Stimulated activated CD8-positive, alpha-beta memory T cell treated with anti-CD3 and anti-CD28 coated beads, Interleukin-2, amount 100 ng/mL, for 48 hours (primary cell): ENCODE results near the gene PDZRN3.
"Not testable (repeated sequence)": the region's sequence is repeated elsewhere in the genome, so short reads cannot be mapped to it uniquely, and the experiment has no call there.

Experiments
- DNase-seq, 2 donors: peaks; one replicate each; pipeline ENCODE4 v3.0.0-alpha.2; 2020; ENCODE audit warnings: low read depth in 2 of 2

Gene PDZRN3

DNA sequence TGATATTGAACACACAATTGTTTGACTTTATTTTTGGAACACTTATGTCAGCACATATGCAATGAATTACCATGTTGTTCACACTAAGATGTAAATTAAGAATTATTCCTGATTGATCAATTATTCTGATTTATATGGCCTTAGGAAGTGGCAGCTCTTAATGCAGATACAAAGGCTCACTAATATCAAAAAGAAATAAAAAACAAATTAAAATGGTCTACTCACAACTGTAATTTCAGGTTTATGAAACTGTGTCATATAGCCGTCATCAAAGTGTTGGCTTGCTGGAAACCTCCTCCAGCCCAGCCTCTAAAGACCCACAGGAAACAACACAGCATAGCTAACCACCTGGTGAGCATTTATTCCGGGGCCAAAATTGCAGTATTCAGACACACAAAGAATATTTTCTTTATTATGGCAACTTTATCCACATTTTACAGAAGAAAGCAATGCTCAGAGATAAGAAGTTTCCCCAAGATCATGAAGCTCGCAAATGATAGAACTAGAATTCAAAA, 33.4 kb downstream of the PDZRN3 start:
- no peak for DNase-seq

DNA sequence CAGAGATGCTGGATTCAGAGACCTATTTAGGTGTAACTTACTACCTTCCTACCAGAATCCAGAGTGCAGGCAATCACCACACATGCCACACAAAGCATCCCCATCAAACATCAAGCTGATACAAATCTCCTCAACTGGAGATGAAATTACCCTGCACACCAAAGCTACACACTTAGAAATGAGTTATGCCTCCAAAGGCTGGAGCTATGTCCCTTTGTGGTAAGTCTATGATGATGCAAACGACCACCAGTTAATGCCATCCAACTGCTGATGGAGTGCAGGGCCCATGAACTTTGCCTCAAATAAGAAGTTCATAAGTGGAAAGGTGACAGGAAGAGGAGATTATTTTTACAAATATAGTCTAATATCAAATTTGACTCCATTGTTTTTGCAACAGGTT, 38.1 kb downstream of the PDZRN3 start:
- DNase-seq = no peak

DNA sequence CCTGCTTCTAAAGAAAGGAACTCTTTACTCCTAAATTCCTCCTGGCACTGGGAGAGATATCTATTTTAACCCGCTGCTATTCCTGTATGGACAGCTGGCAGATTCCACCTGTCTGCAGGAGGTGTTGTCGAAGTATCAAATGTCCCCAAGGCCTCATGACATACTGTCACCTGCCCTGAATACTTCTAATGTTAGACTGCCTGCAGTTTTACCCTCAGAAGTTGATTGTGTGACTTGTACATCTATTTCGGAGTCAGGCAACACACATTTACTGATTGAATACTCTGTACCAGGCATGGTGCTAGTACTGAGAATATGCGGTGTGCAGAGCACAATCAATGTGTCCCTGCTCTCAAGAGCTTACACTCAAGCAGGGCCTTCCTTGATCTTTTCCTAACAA, 38.6 kb downstream of the PDZRN3 start:
- no peak for DNase-seq

DNA sequence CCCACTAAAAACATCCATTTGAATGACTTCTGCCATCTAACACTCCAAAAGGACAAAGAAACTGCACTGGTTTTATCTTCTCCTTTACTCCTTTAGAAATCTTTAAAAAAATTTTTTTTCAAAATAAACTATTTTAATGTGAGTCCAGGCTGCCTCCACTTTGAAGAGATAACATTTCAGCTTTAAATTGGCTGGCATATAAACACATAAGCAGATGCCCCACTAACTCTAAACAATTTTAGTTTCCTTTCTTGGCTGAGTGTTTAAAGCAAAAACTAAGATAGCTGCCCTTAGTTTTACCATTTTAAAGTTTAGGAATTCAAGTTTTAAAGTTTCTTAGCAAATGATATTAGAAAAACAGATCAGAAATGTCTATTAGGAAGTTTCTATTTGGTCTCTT, 39.9 kb downstream of the PDZRN3 start:
- no peak for DNase-seq

DNA sequence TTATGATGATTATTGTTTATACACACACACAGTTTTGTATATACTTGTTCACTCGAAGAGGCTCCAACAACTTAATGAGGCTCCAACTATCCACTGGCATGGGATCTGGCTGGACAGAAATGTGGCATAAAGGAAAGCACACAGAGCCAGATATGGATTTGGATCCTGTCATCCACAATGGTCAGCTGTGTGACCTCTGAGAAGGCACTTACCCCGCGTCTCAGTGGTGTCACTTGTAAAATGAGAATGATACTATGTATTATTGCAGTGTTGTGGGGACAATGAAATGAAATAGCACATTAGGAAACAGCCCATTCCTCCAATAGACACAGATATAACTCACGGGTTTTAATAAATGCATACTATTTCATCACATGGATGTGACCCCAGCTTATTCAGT, 42.2 kb downstream of the PDZRN3 start:
- no peak for DNase-seq

DNA sequence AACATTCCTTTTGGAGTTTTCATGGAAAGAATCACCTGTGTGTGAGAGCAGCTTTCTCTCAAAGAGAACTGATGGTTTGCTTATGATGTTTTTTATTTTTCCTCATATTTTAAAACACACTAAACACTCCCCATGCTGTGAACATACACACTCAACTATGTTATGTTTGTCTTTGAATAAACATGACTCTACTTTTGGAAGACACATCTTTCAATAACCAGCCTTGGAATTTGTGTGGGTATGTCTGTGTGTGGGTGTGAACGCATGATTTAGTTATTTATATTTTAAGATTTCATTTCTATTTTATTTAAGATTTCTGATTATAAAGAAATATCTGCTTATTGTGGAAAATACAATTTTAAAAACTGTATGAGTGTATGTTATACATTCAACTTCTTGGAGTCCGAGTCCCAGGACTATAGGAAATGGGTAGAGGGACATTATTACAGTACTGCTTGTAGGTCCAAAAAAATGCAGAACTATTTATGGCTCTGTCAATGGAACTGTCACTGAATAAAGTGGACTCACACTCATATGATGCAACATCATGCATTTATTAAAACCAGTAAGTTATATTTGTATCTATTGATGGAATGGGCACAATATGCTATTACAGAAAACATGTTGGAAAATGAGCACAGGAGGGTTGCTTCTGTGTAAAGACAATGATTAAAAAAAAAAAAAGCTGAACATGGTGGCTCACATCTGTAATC, 43.5 kb downstream of the PDZRN3 start:
- no peak for DNase-seq

DNA sequence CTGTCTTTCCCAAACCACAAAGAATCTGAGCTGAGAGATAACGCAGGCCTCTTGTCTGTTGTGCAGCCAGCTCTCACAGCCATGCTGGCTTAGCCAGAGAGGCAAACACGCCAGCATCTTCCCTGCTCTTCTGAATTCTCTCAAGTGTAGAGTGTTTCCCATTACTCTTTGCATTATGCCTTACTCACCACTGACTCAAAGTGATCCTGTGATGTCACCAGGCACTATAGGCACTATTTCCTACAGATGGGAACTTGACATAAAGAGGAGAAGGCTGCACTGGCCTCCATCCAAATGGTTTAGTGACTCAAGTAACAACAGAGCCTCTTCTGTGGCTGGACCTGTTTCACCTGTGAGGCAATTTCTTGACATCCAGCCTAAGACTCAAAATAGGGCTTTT, 44.4 kb downstream of the PDZRN3 start:
- no peak for DNase-seq

DNA sequence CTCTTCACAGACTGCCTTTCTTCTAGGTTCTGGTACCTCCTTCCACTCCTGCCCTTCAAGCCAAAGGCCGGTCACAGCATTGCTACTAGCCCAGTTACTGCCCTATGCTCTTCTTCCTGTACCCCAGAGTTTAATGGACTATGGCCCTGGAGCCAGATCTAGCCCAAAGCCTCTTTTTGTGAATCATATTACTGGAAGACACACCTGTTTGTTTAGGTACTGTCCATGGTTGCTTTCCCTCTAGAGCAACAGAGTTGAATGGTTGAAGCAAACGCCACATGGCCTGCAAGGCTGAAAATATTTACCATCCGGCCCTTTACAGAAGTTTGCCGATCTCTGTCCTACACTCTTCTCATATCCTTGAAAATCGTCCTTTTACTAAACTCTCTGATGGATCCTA, 47.0 kb downstream of the PDZRN3 start:
- DNase-seq = no peak

DNA sequence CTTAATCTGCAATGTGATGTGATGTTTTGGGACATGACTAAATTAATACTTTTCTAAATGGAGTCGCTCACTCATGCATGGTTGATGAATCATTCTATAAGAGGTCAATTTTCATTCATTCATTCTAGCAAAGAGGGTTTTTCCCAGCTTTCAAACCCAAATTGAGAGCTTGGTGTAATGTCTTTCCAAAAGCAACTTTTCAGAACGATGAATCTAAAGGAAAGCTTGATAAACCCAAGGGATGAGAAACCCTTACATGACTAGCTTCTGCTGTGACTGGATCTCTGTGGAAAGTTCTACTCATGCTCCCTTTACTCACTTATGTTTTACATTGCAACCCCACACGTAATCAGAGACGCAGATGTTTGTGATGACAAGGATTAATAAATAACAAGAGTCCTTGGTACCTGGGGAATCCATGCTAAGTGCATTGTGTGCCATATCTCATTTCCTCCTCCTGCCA, 47.7 kb downstream of the PDZRN3 start:
- DNase-seq = no peak

DNA sequence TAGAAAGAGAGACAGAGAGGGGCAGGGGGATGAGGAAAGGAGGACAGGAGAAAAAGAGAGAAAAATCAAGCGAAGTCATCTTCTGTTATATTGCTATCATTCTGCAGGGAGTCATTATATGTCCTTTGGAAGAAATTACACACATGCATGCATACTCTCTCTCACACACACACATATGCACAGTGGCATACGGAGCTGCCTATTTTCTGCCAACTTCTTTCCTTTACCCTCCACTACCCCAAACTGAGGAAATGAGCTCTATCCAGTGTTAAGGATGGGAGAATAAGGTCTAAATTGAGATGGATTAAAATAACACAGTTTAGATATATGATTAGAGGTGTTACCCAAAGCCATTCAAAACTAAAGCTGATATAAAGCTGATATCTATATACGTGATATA, 48.8 kb downstream of the PDZRN3 start:
- DNase-seq = no peak

DNA sequence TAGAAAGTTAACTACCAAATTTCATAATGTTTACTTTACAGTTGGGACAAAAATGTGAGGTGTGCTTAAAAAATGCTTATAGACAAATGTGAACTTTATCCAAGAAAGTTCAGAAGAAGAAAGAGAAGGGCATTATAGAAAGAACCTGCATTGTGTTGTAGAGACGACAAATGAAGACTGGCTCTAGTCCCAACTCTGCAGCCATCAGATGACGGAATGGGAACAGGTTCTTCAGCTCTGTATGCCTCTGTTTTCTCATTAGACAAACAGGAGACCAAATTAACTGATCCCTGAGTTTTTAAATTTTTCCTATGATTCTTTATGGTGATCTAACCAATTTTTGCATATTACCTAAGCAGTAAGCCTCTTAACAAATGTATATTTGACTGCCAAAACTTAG, 49.2 kb downstream of the PDZRN3 start:
- DNase-seq = no peak

DNA sequence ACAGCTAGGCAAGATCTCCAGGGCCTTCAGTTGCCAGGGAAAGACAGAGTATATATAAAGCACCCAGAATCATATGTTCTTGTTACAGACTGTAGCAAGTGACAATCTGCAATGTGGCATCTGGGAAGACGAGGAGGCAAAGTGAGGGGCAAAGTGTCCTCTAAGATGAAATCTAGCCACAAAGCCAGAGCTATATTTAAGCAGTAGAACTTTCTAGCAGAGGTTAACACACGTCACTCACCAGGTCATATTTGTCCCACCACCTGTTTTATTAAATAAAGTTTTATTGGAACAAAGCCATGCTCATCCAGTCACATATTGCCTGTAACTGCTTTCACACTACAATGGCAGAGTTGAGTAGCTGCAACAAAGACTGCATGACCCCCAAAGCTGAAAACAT, 51.5 kb downstream of the PDZRN3 start:
- no peak for DNase-seq

DNA sequence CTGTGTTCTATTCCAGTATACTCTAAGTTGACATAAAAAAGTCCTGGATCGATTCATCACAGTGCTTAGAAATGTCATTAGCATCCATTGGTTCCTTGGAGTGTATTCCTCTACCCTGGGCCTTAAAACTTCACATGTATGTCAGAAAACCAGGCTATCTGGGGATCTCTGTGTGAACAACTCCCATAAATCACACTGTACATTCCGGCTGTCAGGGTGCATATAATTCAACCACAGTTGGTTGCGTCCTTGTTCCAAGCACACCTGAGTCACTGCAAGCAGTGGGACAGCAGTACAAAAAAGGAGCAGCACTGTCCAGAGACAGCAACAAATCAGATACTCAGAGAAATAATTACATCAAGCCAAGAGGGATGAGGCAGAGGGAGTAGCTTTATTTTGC, 52.4 kb downstream of the PDZRN3 start:
- no peak for DNase-seq

DNA sequence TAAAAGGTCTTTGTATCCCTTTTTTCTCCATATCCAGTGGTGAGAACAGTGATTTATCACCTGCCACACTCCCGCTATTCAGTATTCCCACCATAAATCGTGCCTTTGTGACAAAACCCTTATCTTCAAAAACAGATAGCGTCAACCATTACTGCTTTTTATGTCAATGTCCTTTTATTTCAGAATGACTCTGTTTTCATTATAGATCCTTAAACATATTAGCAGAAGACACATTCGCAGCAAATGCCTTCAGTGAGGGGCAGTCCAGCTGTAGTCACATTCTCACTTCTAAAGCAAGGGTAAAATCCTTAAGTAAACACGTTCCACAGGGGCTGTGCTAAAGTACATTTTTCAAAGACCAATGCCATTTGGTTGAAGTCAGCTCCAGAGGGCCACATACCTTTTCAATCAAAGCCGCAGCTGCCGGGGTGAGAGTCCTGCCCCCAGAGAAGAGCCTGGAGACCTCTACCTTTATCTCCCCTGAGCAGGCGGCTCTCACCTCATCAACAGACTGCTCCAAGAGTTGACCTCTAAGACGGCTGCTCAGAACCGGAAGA, 53.4 kb downstream of the PDZRN3 start:
- no peak for DNase-seq

DNA sequence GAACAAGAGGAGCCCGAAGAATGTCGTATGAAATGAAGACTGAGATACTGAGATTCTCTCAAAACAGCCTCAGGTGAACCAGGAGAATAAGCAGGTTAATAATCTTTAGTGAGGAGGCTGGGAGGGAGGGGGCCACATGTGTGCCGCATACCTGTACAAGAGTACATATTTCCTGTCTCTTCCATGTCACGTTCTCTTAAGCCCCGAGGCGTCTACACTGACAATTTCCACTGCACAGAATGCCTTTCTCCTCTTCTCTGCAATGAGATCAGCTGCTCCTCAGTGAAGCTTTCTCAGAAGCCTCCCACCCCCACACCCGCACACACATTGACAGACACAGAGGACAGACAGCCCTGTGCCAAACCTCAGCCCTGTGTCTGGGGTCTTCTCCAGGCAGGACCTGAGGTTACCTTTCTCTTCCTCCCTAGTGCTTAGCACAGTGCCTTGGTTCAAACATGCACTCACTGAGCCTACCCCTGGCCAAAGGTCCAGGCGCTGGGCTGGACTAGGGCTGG, 55.4 kb downstream of the PDZRN3 start:
- no peak for DNase-seq

DNA sequence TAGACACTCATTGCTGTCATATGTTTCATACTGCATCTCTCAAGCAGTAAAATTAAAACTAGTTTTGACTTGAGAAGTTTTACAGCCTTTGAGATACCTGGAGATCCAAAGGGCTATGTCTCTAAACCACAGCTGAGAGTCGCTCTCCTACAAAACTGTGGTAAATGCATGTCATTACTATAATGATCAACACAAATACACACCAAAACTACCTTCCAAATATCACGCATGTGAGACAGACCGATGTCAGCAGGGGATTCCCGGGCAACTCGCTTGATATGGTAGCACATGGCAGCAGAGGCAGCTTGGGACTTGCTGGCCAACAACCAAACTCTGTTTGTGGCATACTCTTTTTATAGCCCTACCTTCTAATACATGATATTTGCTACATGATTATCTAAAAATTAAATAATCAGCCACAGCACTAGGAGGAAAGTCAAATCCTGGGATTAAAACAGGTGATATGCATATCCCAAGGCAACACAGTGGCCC, 56.3 kb downstream of the PDZRN3 start:
- DNase-seq = no peak

DNA sequence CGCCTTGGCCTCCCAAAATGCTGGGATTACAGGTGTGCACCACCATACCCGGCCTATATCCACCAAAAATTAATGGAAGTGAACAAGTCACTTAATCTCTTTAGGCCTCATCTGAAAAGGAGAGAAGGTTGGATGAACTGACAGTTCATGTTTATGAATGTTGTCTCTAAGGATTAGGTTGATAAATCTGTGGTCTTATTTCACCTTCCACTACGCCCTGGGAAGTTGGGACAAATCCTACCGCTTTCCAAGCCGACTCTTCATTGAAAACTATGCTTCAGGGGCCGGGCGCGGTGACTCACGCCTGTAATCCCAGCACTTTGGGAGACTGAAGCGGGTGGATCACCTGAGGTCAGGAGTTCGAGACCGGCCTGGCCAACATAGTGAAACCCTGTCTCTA, 59.4 kb downstream of the PDZRN3 start:
- not testable (repeated sequence) for DNase-seq

DNA sequence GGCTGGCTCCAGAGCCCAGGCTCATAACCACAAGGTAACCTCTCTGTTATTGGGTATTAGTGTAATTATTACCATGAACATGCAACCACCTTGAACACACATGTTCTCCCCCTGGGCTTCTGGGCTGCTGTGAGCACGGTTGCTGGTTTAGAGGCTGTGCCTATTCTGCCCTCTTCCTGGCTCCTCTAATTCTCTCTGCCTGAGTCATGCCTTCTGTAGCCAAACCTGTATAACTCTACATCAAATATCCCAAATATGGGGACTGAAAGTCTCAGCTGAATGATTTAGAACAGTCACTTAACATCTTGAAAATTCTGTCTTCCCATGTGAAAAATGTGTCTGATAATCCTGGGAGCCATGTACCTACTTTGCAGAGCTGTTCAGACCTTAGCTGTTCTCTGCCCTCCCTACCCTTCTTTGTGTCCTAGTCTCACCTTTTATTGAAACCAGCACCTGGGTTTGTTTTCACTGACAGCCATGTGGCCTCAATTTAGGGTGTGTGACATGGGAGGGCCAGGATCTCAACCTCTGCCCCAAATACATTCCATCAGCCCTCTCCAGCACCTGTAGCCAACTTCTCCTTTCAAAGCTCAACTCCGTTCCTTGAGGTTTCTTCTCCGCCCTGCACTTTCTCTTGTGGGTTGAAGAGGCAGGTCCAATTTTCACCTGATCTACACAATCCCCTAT, 60.7 kb downstream of the PDZRN3 start:
- no peak for DNase-seq

DNA sequence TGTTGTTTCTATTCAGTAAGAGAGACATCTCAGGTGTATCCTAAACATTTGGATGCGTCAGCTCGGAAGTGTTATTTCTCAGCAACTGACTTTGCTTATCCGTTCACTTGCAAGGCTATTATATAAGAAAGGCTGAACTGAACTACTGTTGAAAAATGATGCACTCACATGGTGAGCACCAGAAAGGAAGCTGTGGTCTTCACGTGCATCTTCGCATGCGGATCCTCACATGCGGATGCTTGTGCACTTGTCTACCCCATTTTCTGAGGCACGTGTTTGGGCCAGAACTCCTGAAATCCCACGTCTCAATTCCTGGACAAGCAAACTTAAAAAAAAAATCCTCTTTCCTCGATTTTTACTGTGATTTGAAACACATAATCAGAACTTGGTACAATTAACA, 63.2 kb downstream of the PDZRN3 start:
- no peak for DNase-seq

DNA sequence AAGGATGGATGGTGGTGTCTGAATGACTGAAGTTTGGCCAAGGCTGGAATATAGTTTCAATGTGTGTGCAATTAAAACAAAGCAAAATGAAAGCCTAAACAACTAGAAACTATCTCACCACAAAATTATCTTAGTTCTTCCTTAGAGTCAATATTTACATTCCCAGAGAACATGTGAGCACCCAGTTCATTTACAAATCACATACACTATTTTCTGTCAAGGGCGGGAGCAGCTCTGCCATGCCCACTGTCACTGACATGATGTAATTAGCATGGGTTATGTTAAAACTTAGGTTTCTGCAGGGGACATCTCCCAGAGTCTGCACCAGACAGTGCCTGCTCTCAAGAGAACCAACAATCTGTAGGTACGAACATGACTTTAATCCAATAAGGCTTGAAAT, 65.0 kb downstream of the PDZRN3 start:
- DNase-seq = no peak

DNA sequence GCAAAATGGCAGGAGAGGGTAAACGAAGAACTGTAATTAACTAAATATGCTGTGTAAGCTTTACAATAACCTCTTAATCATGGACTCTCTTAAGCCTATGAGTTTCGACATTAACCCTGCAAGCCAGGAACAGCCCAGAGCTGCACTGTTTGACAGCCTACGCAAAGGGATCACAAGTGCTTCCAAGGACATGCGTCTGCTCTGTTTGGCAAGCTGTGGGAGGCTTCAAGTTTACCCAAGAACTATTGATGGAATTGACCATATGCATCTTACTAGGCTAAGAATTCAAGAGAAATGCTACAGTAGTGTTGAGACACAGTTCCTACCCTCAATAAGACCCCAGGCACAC, 66.0 kb downstream of the PDZRN3 start:
- DNase-seq = no peak

DNA sequence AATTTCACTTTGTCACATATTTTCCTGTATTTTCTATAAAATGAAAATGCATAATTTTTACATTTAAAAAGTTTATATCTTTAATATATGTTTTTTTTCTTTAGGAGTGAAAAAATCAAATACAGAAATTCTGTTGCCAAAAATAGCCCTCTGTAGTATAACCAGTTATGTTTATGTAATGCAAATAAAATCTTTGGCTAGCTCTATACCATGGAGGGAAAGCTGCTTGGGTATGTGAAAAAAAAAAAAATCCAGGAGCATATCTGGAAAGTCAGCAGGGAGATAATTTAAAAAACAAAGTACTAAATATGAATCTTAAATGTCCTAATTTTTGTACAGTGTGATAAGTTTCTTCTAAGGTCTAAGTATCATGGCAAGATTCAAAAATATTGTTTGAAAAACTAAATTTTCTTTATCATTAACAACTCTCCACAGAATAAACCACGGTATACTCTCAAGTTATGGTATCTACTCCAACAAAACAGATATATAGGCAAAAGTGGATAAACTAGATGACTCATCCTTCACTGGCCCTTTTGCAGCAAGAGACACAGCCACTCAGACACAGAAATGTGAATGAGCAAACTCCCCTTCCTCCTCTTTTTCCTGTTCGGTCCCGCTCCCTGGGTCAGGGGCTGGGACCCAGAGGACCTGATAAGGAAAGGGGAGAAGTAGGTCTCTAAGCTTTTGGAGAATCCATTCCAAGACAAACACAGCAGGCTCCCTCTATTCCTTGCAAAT, 66.6 kb downstream of the PDZRN3 start:
- no peak for DNase-seq
